Activated B cell treated with CpG ODN at 0.5 μM for 24 hours (primary cell): ENCODE data around the gene GALNT2. TPM values are rescaled to one million over a fixed set of nuclear protein-coding genes. Genes with fewer than 3 reads are reported as not detected.

Experiments used
- ATAC-seq: fragments of 200-7000 bp; cut with Tn5 transposase; one replicate; pipeline ENCODE4 v1.10.0; 2021; ENCODE audit warnings: low read depth, mild to moderate bottlenecking, moderate library complexity
- CTCF ChIA-PET: fragments of 350-600 bp; sonication (Branson Sonifier 250); formaldehyde crosslinking; loops from one replicate; lab custom pipeline; 2021; ENCODE audit warnings: antibody characterized with exemption; lab: Charles Lee
- POLR2A ChIA-PET: fragments of 350-600 bp; sonication (Branson Sonifier 250); formaldehyde crosslinking; loops from one replicate; lab custom pipeline; 2021; ENCODE audit warnings: antibody characterized with exemption; lab: Charles Lee
- DNase-seq: peaks from one replicate; pipeline ENCODE4 v3.0.0; 2022
- H3K27ac Mint-ChIP-seq: one replicate; pipeline ENCODE4 v1.8.0; 2020; ENCODE audit warnings: mixed read lengths
- H3K27me3 Mint-ChIP-seq: one replicate; pipeline ENCODE4 v1.8.0; 2021; ENCODE audit warnings: mixed read lengths
- H3K36me3 Mint-ChIP-seq: one replicate; pipeline ENCODE4 v1.8.0; 2021; ENCODE audit warnings: low read depth, mixed read lengths
- H3K4me1 Mint-ChIP-seq: one replicate; pipeline ENCODE4 v1.8.0; 2021; ENCODE audit warnings: mixed read lengths
- H3K4me3 Mint-ChIP-seq: one replicate; pipeline ENCODE4 v1.8.0; 2020; ENCODE audit warnings: mild to moderate bottlenecking, mixed read lengths
- H3K9me3 Mint-ChIP-seq: one replicate; pipeline ENCODE4 v1.8.0; 2020; ENCODE audit warnings: mixed read lengths
- intact Hi-C: fragments of 100-400 bp; cut with micrococcal nuclease; formaldehyde crosslinking; loops from one replicate; pipeline ENCODE4 v1.15.1; 2024
- total RNA-seq: library from RNA; stranded (reverse); gene quantifications from 2 replicates; pipeline ENCODE4 v1.2.3, GENCODE V29; 2022
- TF ChIP-seq, protein P1 (sequence below): fragments of 200-600 bp; IDR thresholded peaks from one replicate; pipeline ENCODE4 v1.8.0; 2022; ENCODE audit warnings: antibody characterized with exemption, mild to moderate bottlenecking

Gene GALNT2
- total RNA-seq, 1 donor from 2014 or later, result 108 TPM

DNA sequence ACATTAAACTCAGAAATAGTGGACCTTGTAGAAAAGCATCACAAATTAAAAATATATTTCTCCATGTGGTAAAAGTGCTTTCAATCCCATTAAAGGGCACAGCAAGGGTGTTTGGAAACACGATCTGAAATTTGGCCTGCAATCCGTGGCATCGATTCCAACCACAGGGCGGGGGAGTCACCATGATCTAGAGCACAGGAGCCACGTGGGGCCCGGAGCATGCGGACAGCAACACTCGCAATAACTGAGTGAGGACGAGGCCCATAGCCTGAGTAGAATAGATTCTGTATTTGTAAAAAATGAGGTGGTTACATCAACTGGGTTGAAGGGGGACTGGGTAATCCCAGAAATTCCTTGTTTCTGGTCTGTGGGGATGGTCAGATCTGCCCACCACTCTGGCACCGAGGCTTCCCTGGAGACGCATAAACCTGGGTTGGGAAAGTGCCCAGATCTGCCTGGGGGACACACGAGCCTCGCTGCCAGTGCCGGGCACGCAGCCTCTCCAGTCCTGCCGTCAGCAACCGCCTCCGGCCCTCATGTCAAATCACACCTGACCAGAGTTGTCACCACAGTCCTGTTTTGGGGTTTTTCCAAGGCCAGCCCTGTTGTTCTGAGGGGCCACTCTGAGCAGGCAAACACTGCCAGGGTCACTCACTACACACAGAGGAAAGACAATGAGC is 254.8 kb downstream of the GALNT2 start:
- Mint-ChIP-seq H3K27ac (no peak overlapping the region), H3K4me1 (no peaks in the 10 kb centered on the region), H3K9me3 (no peaks in the 10 kb centered on the region), H3K36me3 (no peaks in the 10 kb centered on the region), H3K4me3 (no peak overlapping the region), H3K27me3 (peaks cover 5% of the 10 kb centered on the region)
- TF ChIP-seq, protein P1, sequence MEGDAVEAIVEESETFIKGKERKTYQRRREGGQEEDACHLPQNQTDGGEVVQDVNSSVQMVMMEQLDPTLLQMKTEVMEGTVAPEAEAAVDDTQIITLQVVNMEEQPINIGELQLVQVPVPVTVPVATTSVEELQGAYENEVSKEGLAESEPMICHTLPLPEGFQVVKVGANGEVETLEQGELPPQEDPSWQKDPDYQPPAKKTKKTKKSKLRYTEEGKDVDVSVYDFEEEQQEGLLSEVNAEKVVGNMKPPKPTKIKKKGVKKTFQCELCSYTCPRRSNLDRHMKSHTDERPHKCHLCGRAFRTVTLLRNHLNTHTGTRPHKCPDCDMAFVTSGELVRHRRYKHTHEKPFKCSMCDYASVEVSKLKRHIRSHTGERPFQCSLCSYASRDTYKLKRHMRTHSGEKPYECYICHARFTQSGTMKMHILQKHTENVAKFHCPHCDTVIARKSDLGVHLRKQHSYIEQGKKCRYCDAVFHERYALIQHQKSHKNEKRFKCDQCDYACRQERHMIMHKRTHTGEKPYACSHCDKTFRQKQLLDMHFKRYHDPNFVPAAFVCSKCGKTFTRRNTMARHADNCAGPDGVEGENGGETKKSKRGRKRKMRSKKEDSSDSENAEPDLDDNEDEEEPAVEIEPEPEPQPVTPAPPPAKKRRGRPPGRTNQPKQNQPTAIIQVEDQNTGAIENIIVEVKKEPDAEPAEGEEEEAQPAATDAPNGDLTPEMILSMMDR, result no peak
- DNase-seq (no peak), ATAC-seq (no peak)
- ChIA-PET CTCF (no interaction called here), POLR2A (no interaction called here)
- intact Hi-C loops, result no loop called here

DNA sequence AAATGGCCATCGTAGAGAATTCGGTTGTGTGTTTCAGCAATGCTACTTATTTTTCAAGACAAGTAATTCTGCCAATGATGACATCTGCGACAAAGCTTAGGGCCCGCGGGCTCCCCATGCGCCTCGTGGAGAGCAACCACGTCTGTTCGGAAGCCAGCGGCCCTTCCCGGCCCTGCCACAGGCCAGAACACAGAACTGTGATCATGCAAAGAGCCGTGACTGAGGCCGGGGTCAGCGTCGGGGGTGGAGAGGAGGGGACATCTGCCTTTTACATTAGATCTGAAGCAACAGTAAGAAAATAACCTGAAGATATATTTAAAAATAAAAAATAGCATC is 255.4 kb downstream of the GALNT2 start:
- H3K4me1 Mint-ChIP-seq, result no peaks in the 10 kb centered on the region
- no peak overlapping the region for H3K4me3 Mint-ChIP-seq
- H3K36me3 Mint-ChIP-seq, result no peaks in the 10 kb centered on the region
- H3K27me3 Mint-ChIP-seq, result peaks cover 5% of the 10 kb centered on the region
- TF ChIP-seq, protein P1, result no peak
- no peak for DNase-seq
- ATAC-seq, result no peak
- POLR2A ChIA-PET, result no interaction called here
- CTCF ChIA-PET, result no interaction called here
- intact Hi-C loops, result no loop called here
- H3K27ac Mint-ChIP-seq, result no peak overlapping the region
- H3K9me3 Mint-ChIP-seq, result no peaks in the 10 kb centered on the region

DNA sequence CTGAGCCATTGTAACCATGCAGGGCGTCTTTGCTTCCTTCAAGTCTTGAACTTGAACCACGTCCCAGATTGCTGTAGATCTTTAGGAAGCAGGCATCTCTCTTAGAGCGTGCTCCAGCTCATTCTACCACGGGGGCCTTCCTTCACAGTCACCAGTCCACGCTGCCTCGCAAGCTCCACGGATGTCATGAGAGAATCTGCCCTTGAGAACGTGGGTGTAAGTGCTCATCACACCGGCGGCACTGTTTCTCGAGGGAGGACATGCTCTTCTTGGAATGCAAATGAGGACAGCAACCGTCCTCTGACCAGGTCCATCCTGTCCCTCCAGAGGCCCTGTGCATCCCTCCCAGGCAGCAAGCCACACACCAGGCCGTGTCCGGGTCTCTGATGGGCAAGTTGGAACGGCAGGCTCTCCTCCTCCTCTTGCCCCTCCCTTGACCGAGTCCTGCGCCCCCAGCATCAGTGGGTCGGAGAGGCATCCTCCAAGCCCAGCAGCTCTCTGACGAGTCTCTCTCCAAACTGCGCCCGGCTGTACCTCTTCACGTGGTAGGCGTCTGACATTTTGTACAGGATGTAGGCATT is 256.0 kb downstream of the GALNT2 start:
- no peak for ATAC-seq
- no peaks in the 10 kb centered on the region for H3K9me3 Mint-ChIP-seq
- DNase-seq, result no peak
- no peak overlapping the region for H3K4me3 Mint-ChIP-seq
- H3K36me3 Mint-ChIP-seq, result no peaks in the 10 kb centered on the region
- TF ChIP-seq, protein P1, result no peak
- POLR2A ChIA-PET, result no interaction called here
- H3K27me3 Mint-ChIP-seq, result peaks cover 5% of the 10 kb centered on the region
- H3K4me1 Mint-ChIP-seq, result peaks cover 4% of the 10 kb centered on the region
- intact Hi-C loops, result no loop called here
- H3K27ac Mint-ChIP-seq, result no peak overlapping the region
- CTCF ChIA-PET, result no interaction called here

DNA sequence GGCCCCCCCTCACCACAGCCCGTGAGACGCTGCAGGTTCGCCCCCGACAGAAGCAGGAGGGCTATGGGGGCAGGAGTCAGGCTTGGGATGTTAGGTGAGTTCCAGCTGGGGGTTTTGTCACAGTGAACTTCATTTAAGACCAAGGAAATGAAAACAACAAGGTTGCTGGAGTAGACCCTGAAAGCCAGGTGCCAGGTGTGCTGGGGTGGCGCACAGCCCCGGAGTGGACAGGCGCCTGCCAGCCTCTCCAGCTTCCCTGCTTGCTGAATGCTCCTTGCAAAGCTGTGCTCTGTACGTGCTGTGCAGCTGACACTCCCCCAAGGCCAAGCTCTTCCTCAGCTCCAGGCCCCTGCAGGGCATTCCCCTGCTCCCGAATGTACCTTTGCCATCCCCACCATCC is 256.6 kb downstream of the GALNT2 start:
- Mint-ChIP-seq H3K27ac (no peak overlapping the region), H3K9me3 (no peaks in the 10 kb centered on the region), H3K27me3 (peaks cover 5% of the 10 kb centered on the region), H3K4me3 (no peak overlapping the region), H3K36me3 (no peaks in the 10 kb centered on the region), H3K4me1 (peaks cover 6% of the 10 kb centered on the region)
- ATAC-seq (no peak), DNase-seq (no peak)
- TF ChIP-seq, protein P1, result no peak
- ChIA-PET POLR2A (no interaction called here), CTCF (no interaction called here)
- intact Hi-C loops, result no loop called here

DNA sequence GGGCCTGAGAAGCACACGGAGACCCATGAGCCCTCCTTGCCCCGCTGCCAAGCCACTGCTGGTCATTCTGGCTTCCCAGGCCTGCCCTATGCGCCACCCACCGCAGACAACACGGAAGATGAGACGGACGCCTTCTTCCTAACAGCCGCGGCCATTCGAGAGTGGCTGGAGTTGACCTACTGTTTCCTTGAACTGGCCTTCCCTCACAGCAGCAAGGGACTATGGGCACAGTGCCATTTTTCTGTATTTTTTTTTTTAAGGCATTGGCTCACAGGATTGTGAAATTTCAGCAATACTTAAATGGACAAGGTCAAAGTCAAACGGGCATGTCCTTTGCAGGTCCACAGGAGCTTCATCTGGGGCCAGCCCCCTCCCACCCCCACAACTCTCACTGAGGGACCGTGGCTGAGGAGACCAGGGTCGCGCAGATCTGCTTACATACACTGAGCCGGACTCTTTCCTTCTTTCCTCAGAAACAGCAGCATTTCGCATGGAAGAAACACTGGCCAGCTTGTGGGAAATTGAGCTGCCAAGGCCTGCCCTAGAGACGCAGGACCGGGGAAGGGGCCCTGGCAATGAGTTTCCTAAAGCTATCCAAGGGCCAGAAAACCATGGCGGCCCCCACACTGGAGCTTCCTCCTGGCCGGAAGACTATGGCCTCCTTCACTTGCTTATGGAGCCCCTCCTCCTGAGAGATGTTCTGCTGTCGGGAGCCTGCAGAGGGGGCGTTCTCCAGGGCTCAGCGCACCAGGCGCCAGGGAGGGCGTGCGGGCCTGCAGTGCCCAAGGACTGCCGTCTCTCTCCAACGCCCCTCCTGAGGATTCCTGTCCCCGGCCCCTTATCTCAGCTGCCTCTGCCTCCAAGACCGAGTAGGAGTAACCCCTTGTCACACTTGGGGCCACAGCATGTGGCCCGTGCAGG is 260.2 kb downstream of the GALNT2 start:
- CTCF ChIA-PET, result no interaction called here

More for the DNA sequence above, 260.2 kb downstream of the GALNT2 start:
- intact Hi-C loops, result no loop called here
- ATAC-seq (no peak), DNase-seq (no peak)
- H3K27ac Mint-ChIP-seq, result no peak overlapping the region
- peaks cover 6% of the 10 kb centered on the region for H3K4me1 Mint-ChIP-seq
- no peaks in the 10 kb centered on the region for H3K9me3 Mint-ChIP-seq
- TF ChIP-seq, protein P1, result no peak
- POLR2A ChIA-PET, result interaction anchor here (0.6 kb wide), 1 partner anchor 989 kb away, joined by 4 read pairs; no protein-coding TSS in a partner anchor
- H3K4me3 Mint-ChIP-seq, result no peak overlapping the region
- H3K27me3 Mint-ChIP-seq, result peaks cover 3% of the 10 kb centered on the region
- H3K36me3 Mint-ChIP-seq, result no peaks in the 10 kb centered on the region
